Activated naive CD8-positive, alpha-beta T cell treated with anti-CD3 and anti-CD28 coated beads for 36 hours (primary cell): ENCODE measurements around the gene ROR1. TPM values are rescaled to one million over a fixed set of nuclear protein-coding genes. Genes with fewer than 3 reads are reported as not detected.

Experiments
- DNase-seq: peaks from one replicate; pipeline ENCODE4 v3.0.0; 2021
- H3K27ac Mint-ChIP-seq: one replicate; pipeline ENCODE4 v1.8.0; 2022; ENCODE audit warnings: mild to moderate bottlenecking, moderate library complexity, mixed read lengths
- H3K27me3 Mint-ChIP-seq: one replicate; pipeline ENCODE4 v1.8.0; 2022; ENCODE audit warnings: mild to moderate bottlenecking, mixed read lengths
- H3K36me3 Mint-ChIP-seq: one replicate; pipeline ENCODE4 v1.8.0; 2021; ENCODE audit warnings: mild to moderate bottlenecking, mixed read lengths
- H3K4me1 Mint-ChIP-seq: one replicate; pipeline ENCODE4 v1.8.0; 2021; ENCODE audit warnings: mixed read lengths
- H3K4me3 Mint-ChIP-seq: one replicate; pipeline ENCODE4 v1.8.0; 2022; ENCODE audit warnings: mild to moderate bottlenecking, moderate library complexity, mixed read lengths
- H3K9me3 Mint-ChIP-seq: one replicate; pipeline ENCODE4 v1.8.0; 2022; ENCODE audit warnings: mixed read lengths
- total RNA-seq, 2 experiments: library from RNA; stranded (reverse); gene quantifications; one replicate each; pipeline ENCODE4 v1.2.3, GENCODE V29; 2021

Gene ROR1
- total RNA-seq, 2 experiments from 2014 or later, result not detected

DNA sequence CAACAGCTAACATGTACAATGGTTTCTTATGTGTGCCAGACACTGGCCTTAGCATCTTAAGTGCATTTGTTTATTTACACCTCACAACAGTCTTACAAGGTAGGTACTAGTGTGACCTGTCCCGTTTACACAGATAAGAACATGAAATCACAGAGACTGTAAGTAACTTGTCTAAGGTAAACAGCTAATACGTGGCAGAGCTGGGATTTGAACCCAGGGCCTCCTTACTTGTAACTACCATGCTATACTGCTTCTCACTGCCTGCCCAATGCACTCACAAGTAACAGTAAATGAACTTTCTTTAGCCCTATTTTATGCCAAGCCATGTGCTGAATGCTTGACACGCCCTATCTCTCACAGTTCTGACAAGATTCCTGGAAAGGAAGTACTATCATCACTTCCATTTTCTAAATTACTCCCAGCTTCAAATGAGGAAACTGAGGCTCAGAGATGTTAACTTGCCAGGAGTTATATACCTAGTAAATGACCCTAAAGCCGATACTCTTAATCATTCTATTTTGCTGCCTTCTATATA is 25.7 kb upstream of the ROR1 start:
- Mint-ChIP-seq H3K27me3 (peaks cover 1% of the 10 kb centered on the region), H3K4me1 (no peaks in the 10 kb centered on the region), H3K27ac (no peak overlapping the region), H3K36me3 (no peaks in the 10 kb centered on the region), H3K4me3 (no peak overlapping the region), H3K9me3 (no peaks in the 10 kb centered on the region)
- DNase-seq, result no peak

DNA sequence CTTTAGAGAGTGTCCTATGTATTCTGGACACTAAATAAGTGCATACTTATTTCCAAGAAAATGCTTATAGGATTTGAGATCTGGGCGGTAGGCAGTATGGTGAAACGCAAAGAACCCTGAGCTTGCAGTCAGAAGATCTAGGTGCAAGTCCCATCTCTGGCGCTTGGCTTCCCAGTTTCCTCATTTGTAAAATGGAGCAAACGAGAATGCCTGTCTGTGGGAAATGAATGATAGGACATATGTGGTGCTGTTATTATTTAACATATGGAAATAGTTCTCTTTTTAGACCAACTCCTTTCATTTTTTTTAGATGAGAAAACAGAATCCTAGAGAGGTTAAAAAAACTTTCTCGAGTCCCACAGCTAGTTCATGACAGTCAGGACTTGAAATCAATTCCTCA is 25.2 kb upstream of the ROR1 start:
- H3K27me3 Mint-ChIP-seq, result no peaks in the 10 kb centered on the region
- H3K4me1 Mint-ChIP-seq, result no peaks in the 10 kb centered on the region
- no peak overlapping the region for H3K4me3 Mint-ChIP-seq
- no peaks in the 10 kb centered on the region for H3K36me3 Mint-ChIP-seq
- DNase-seq, result no peak
- no peaks in the 10 kb centered on the region for H3K9me3 Mint-ChIP-seq
- no peak overlapping the region for H3K27ac Mint-ChIP-seq

DNA sequence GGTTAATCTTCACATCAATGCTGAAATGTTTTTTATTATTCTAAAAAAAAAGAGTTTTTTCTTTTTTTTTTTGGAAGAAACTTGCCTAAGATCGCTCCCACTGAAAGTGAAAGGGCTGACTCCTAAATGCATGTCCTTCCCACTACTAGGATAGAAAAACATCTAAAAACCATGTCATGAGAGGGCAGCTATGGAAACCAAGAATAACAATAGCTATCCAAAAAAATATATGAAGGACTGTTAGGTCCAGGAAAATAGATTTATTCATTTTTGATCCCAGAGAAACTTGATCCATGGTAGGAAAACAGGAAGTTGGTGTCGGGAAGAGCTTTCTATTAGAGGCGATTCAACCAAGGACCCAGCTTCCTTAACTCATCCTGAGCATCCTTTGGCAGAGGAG is 23.1 kb upstream of the ROR1 start:
- Mint-ChIP-seq H3K27me3 (no peaks in the 10 kb centered on the region), H3K4me3 (no peak overlapping the region), H3K27ac (no peak overlapping the region), H3K9me3 (no peaks in the 10 kb centered on the region), H3K36me3 (no peaks in the 10 kb centered on the region), H3K4me1 (no peaks in the 10 kb centered on the region)
- no peak for DNase-seq

DNA sequence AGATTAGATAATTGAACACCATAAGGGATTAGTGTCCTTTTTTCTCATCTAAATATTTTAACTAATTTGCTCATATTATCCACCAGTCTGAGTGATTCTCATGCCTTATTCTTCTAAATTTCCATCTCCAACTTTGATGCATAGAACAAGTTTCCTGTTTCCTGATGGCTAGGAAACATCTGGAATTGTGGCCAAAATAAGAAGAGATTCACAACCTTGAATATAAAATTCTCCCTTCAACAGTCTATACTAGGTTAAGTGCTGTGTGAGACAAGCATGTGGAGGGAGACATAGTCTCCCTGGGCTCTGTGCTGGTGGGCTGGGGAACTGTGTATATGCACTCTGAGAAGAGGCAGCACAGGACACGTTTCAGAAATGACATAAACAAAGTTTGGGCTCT is 21.6 kb upstream of the ROR1 start:
- no peak for DNase-seq
- H3K36me3 Mint-ChIP-seq, result no peaks in the 10 kb centered on the region
- no peaks in the 10 kb centered on the region for H3K27me3 Mint-ChIP-seq
- H3K4me3 Mint-ChIP-seq, result no peak overlapping the region
- H3K9me3 Mint-ChIP-seq, result no peaks in the 10 kb centered on the region
- H3K4me1 Mint-ChIP-seq, result no peaks in the 10 kb centered on the region
- H3K27ac Mint-ChIP-seq, result no peak overlapping the region

DNA sequence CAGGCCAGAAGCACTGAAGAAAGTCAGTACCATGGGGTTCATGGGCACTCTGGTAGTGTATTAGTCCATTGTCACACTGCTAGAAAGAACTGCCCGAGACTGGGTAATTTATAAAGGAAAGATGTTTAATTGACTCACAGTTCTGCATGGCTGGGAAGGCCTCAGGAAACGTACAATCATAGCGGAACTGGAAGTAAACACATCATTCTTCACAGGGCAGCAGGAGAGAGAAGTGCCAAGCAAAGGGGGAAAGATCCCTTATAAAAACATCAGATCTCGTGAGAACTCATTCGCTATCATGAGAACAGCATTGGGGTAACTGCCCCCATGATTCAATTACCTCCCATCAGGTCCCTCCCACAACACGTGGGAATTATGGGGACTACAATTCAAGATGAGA is 20.2 kb upstream of the ROR1 start:
- Mint-ChIP-seq H3K9me3 (no peaks in the 10 kb centered on the region), H3K27ac (no peak overlapping the region), H3K36me3 (no peaks in the 10 kb centered on the region), H3K4me1 (no peaks in the 10 kb centered on the region), H3K4me3 (no peak overlapping the region), H3K27me3 (peaks cover 4% of the 10 kb centered on the region)
- no peak for DNase-seq

DNA sequence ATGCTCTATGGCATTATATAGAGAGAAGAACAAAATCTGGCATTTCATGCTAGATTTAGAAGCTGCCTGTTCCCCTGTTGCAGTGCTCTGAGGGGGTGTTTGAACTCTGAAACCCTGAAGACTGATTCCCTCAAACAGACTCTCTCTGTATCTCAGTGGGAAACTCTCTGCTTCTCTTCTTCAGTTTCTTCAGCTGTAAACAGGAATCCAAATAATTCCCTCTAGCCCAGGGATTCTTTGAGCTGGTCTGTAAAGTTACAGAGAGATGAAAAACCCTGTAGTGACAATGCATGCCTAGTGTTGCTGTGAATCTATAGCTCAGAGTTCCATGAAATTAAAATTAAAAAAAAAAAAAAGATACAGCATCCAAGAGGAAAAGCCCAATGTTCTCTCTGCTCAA is 17.0 kb upstream of the ROR1 start:
- Mint-ChIP-seq H3K4me3 (no peak overlapping the region), H3K9me3 (no peaks in the 10 kb centered on the region), H3K27ac (no peak overlapping the region), H3K4me1 (no peaks in the 10 kb centered on the region), H3K36me3 (no peaks in the 10 kb centered on the region), H3K27me3 (peaks cover 4% of the 10 kb centered on the region)
- no peak for DNase-seq

DNA sequence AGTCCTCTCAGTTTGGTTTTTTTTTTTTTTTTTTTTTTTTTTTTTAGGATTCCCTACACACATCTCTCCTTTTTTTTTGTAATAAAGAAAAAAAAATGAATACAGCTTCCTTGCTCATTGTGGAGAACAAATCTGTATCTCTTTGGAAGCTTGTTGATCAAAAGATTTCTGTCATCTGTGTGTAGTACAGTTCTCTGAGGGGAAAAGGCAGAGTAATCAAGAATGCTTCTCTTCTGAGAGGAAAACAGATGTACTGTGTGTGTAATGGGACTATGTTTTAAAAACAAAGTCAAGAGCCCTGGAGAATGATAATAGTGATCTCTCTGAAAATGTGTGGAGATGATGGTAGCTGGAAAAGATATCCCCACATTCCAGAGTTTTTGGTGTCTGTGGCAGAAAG is 16.5 kb upstream of the ROR1 start:
- Mint-ChIP-seq H3K4me1 (no peaks in the 10 kb centered on the region), H3K27ac (no peak overlapping the region), H3K9me3 (no peaks in the 10 kb centered on the region), H3K27me3 (peaks cover 4% of the 10 kb centered on the region), H3K4me3 (no peak overlapping the region), H3K36me3 (no peaks in the 10 kb centered on the region)
- no peak for DNase-seq

DNA sequence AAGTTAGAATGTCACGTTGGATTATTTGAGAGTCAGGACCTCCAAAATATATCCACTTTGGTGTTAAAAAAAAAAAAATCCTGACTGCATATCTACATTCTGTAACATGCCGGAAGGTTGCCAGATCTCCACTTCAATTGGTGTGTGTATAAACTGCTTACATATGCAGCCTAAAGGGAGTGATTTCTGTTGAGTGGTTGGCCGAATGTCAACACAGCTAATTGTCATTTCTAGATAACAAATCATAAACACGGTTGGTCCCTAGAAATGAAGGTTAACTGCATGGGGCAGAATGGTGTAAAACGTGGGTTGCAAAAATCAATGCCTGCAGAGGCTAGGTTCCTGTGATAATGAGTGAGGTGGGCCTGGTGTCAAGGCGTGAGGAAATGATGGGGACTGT is 15.0 kb upstream of the ROR1 start:
- H3K27me3 Mint-ChIP-seq, result peaks cover 4% of the 10 kb centered on the region
- no peaks in the 10 kb centered on the region for H3K4me1 Mint-ChIP-seq
- no peak overlapping the region for H3K27ac Mint-ChIP-seq
- DNase-seq, result no peak
- no peaks in the 10 kb centered on the region for H3K36me3 Mint-ChIP-seq
- no peaks in the 10 kb centered on the region for H3K9me3 Mint-ChIP-seq
- H3K4me3 Mint-ChIP-seq, result no peak overlapping the region

DNA sequence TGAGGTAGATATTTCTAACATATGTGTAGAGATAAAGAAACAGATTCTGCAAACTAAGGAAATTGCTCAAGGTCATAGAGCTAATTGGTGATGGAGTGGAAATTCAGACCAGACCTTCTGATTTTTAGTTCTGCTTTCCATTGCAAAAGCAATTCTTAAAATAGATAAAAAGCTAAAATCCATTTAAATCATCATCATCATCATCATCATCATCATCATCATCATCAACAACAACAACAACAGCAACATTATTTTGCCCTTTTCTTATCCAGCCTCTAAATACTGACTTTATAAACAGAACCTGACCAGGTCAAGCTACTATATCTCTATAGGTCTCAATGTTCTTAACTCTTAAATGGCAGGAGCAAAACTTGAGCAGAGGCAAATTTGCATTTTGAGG is 14.0 kb upstream of the ROR1 start:
- Mint-ChIP-seq H3K27me3 (peaks cover 9% of the 10 kb centered on the region), H3K27ac (no peak overlapping the region), H3K9me3 (peaks cover 2% of the 10 kb centered on the region), H3K36me3 (no peaks in the 10 kb centered on the region), H3K4me3 (no peak overlapping the region), H3K4me1 (no peaks in the 10 kb centered on the region)
- no peak for DNase-seq

DNA sequence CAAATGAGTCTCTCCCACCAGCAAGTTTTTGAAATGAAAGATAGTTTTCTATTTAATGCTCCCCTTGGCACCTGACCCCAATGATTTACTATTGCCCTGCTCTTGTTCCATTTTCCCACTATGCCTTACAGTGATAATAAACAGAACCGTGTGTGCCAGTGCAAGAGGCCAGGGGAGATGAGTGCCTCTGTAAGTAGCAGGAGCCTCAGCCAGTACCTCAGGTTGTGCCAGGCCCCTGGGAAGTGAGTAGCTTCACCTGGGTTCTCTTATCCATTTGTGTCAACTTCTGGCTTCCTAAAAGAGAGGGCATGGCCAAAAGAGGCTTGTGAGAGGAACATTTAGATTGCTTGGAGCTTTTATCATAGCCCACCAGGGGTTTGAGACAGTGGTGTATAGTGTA is 3.4 kb upstream of the ROR1 start:
- peaks cover 40% of the 10 kb centered on the region for H3K27me3 Mint-ChIP-seq
- H3K9me3 Mint-ChIP-seq, result no peaks in the 10 kb centered on the region
- no peaks in the 10 kb centered on the region for H3K36me3 Mint-ChIP-seq
- H3K27ac Mint-ChIP-seq, result no peak overlapping the region
- no peak overlapping the region for H3K4me3 Mint-ChIP-seq
- no peak for DNase-seq
- peaks cover 14% of the 10 kb centered on the region for H3K4me1 Mint-ChIP-seq

DNA sequence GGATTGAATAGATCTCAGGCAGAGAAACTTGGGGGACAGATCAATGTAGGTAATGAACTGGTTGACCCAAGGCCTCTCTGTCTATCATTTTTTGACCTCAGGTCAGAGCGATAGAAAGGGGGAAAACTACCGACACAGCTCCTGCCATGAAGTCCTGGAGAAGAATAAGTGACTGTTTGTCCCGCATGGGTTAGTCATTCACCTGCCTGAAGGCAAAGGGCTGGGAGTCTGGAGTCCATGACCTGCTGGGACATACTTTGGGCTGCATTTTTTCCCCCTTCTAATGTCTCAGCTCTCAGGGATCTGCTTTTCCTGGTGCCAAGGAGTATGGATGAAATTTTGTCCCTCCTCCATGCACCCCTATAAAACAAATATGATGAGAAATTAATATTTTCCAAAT is 1.6 kb upstream of the ROR1 start:
- no peak for DNase-seq
- no peaks in the 10 kb centered on the region for H3K36me3 Mint-ChIP-seq
- H3K4me3 Mint-ChIP-seq, result no peak overlapping the region
- H3K9me3 Mint-ChIP-seq, result no peaks in the 10 kb centered on the region
- H3K27ac Mint-ChIP-seq, result no peak overlapping the region
- peaks cover 54% of the 10 kb centered on the region for H3K27me3 Mint-ChIP-seq
- H3K4me1 Mint-ChIP-seq, result peaks cover 15% of the 10 kb centered on the region

DNA sequence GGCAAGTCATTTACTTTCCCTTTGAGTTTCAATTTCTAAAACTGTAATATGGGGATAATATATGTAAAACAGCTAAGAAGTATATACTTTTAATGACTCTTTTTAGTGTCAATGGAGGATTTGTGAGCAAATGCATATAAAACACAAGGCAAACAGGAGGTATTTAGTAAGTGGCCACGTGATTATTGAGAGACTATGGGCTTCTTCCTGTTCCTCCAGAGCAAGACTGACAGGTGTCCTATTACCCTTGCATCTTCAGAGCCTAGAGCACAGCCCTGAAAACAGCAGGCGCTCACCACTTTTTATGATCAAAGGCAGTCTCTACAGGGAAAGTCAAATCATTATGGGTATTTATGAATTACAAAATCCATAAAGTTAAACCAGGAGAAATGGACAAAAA is 941 bp upstream of the ROR1 start:
- Mint-ChIP-seq H3K27me3 (peaks cover 61% of the 10 kb centered on the region), H3K4me3 (peak overlapping the region; percentile 83), H3K27ac (no peak overlapping the region), H3K4me1 (peaks cover 15% of the 10 kb centered on the region), H3K9me3 (no peaks in the 10 kb centered on the region), H3K36me3 (no peaks in the 10 kb centered on the region)
- no peak for DNase-seq

DNA sequence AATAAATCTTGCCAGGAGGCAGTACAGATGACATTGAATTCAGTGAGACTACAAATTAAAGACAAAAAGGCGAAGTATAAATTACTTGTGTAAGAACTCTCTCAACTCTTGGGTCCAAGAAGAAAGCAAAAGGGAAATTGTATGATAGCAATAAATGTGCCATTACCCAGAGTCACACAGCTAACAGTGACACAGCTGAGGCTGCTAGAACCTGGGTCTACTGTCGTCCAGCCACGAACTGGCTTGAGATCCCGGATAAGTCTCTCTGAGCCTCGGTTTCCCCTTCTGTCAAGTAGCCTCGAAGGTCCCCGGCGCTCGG is 362 bp upstream of the ROR1 start:
- H3K9me3 Mint-ChIP-seq, result no peaks in the 10 kb centered on the region
- peaks cover 65% of the 10 kb centered on the region for H3K27me3 Mint-ChIP-seq
- H3K4me3 Mint-ChIP-seq, result peak overlapping the region; percentile 83
- H3K27ac Mint-ChIP-seq, result no peak overlapping the region
- DNase-seq, result no peak
- H3K4me1 Mint-ChIP-seq, result peaks cover 15% of the 10 kb centered on the region
- no peaks in the 10 kb centered on the region for H3K36me3 Mint-ChIP-seq

DNA sequence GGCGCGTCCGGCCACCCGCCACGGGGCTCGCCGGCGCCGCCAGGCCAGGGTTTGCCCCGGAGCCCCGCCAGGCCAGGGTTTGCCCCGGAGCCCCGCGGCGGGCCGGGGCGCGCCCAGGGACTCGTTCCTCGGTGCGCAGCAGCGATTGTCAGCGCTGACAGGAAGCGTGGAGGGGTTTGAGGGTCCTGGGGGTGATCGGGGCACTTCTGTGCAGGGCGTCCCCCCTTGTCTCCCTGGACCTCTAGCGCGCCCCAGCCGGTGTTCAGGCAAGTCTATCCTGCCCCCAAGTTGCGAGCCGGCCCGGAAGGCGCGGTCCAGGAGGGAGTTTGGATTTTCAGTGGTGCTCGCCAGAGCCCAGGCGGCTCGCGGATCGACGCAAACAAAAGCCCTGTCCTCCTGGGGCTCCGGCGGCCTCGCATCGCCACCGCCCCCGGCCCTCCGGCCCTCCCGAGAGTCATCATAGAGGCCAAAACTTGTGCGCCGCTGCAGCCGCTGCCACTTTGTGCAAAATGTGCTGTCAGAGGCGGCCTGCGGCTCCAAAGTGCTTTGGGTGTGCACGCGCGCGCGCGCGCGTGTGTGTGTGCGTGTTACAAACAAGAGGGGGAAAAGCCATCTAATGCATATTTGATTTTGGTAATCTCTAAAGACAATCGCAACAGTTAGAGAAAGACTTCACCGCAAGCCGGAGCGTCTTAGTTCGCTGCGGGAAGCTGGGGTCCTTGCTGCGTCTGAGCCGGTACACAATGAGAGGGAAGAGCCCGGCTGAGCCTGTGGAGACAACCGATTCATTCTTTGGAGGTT is 1.0 kb downstream of the ROR1 start:
- Mint-ChIP-seq H3K4me3 (peak overlapping the region; percentile 59), H3K9me3 (no peaks in the 10 kb centered on the region), H3K36me3 (no peaks in the 10 kb centered on the region), H3K4me1 (peaks cover 15% of the 10 kb centered on the region), H3K27ac (no peak overlapping the region), H3K27me3 (peaks cover 73% of the 10 kb centered on the region)
- DNase-seq, result peak; percentile 12

DNA sequence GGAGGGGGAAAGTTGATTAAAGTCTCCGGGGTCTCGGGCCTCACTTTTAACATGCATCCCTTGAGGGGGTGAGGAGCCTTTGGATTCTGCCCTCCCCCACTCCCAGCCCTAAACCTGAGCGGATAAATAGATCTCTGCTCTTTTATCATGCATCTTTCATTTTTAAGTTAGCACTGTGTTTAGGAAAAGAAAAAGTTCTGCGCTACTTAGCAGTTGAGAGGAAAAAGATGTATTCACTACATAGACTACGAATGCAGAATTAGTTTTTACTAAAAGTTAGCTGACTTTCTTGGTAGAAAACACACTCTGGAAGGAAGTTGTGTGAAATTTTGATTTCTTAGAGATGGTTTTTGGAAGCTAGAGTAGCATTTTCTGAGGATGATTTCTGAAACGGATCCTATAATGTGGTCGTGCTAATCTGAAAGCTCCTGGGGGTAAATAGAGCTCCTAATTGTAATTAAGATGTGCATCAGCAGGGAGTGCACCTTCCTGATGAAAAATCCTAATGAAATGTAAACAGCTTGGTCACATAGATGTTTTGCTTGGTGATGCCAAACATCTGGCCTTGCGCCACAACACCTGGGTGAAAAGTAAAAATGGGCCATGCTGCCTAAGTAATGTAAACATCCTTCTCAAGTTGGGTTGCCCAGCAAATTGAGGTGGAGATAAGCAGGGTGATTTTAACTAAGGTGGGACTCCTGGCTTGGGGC is 1.8 kb downstream of the ROR1 start:
- Mint-ChIP-seq H3K27ac (no peak overlapping the region), H3K4me1 (peaks cover 15% of the 10 kb centered on the region), H3K4me3 (peak overlapping the region; percentile 59), H3K9me3 (no peaks in the 10 kb centered on the region), H3K36me3 (no peaks in the 10 kb centered on the region), H3K27me3 (peaks cover 80% of the 10 kb centered on the region)
- no peak for DNase-seq

DNA sequence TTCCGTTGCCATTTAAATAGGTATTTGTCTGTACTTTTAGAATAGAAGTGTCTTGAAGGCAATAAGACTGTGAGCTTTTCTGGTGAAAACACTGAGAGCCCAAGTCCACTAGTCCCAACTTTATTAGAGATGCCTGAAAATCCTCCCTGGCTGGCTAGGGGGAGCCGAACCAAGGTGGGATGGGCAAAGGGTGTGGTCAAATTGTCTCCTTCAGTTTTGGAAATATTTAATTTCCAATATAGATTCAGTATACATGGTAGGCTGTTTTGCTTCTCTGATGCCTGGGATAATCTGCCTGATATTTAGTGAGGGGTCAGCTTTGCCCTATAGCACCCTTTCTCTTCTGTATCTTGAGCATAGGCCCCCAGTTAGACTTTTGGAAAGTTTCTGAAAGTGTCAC is 3.5 kb downstream of the ROR1 start:
- no peaks in the 10 kb centered on the region for H3K36me3 Mint-ChIP-seq
- no peak for DNase-seq
- H3K27ac Mint-ChIP-seq, result no peak overlapping the region
- H3K4me1 Mint-ChIP-seq, result peaks cover 15% of the 10 kb centered on the region
- no peaks in the 10 kb centered on the region for H3K9me3 Mint-ChIP-seq
- H3K27me3 Mint-ChIP-seq, result peaks cover 73% of the 10 kb centered on the region
- no peak overlapping the region for H3K4me3 Mint-ChIP-seq
